Type B pancreatic cell (in vitro differentiated cells): Measurements from ENCODE around the gene SFTPD. TPM values are rescaled to one million over a fixed set of nuclear protein-coding genes. Genes with fewer than 3 reads are reported as not detected.
A peak's percentile ranks its signal among the peaks of the same experiment; 100 is the strongest.

Experiments used
- DNase-seq: peaks from one replicate; pipeline ENCODE4 v3.0.0; 2021; ENCODE audit warnings: mixed read lengths; ENCODE audit not compliant: unreplicated experiment; ENCODE audit errors: extremely low spot score
- H3K27ac Mint-ChIP-seq: 2 replicates; pipeline ENCODE4 v1.8.0; 2021; ENCODE audit warnings: mild to moderate bottlenecking, mixed read lengths
- H3K27me3 Mint-ChIP-seq: 2 replicates; pipeline ENCODE4 v1.8.0; 2021; ENCODE audit warnings: mixed read lengths
- H3K36me3 Mint-ChIP-seq: 2 replicates; pipeline ENCODE4 v1.8.0; 2021; ENCODE audit warnings: mixed read lengths
- H3K4me1 Mint-ChIP-seq: one replicate; pipeline ENCODE4 v1.8.0; 2021; ENCODE audit warnings: mixed read lengths; ENCODE audit not compliant: unreplicated experiment
- H3K4me3 Mint-ChIP-seq: 2 replicates; pipeline ENCODE4 v1.8.0; 2021; ENCODE audit warnings: mild to moderate bottlenecking, mixed read lengths
- H3K9me3 Mint-ChIP-seq: 2 replicates; pipeline ENCODE4 v1.8.0; 2021; ENCODE audit warnings: mixed read lengths
- CTCF ChIP-seq: fragments of 200-600 bp; sonication (generic); conservative IDR thresholded peaks from 2 replicates; pipeline ENCODE4 v1.5.0; 2021; ENCODE audit warnings: antibody characterized with exemption, mild to moderate bottlenecking
- total RNA-seq: library from RNA; stranded (reverse); gene quantifications from 2 replicates; pipeline ENCODE4 v1.2.1, GENCODE V29; 2021; ENCODE audit warnings: low replicate concordance

The SFTPD gene
- total RNA-seq, 1 donor from 2014 or later = 0.24 TPM

DNA sequence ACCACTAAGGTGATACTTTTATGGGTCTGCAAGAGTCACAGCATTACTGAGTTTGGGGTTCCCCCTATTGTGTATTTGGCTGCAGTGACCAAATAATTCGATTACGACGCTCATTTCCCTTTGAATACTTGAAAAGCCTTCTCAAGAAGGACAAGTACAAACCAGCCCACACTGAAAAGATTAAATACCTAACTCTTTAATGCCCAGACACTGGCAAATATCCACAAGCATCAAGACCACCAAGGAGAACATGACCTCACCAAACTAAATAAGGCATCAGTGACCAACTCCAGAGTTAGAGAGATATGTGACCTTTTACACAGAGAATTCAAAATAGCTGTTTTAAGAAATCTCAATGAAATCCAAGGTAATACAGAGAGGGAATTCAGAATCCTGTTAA is 31.8 kb upstream of the SFTPD start:
- Mint-ChIP-seq H3K27ac (no peak overlapping the region), H3K4me3 (peak overlapping the region; percentile 78), H3K4me1 (peaks cover 3% of the 10 kb centered on the region), H3K27me3 (peaks cover 55% of the 10 kb centered on the region), H3K36me3 (no peaks in the 10 kb centered on the region), H3K9me3 (peaks cover 4% of the 10 kb centered on the region)
- DNase-seq = no peak
- no peak for TF ChIP-seq CTCF

DNA sequence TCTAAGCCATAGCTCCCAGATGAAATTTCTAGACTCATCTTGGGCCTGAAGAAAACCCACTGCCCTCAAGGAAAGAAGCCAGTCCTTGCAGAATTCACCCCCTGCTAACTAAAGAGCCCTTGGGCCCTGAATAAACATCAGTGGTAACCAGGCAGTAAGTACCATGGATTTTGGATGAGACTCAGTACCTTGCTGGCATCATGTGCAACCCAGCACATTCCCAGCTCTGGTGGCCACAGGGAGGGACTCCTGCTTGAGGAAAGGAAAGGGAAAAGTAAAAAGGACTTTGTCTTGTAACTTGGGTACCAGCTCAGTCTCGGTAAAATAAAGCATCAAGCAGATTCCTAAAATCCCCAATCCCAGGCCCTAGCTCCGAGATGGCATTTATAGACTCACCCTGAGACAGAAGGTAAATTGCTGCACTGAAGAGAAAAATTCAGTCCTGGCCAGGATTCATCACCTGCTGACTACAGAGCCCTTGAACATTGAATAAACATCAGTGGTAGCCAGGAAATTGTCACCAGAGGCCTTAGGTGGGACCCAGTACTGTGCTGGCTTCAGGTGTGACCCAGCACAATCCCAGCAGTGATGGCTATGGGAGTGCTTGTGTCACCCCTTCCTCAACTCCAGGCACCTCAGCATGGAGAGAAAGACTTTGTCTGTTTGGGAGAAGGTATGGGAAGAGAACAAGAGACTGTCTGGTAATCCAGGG is 31.2 kb upstream of the SFTPD start:
- H3K9me3 Mint-ChIP-seq = peaks cover 4% of the 10 kb centered on the region
- TF ChIP-seq CTCF = no peak
- no peak for DNase-seq
- H3K36me3 Mint-ChIP-seq = no peaks in the 10 kb centered on the region
- peak overlapping the region; percentile 53 for H3K4me3 Mint-ChIP-seq
- H3K27ac Mint-ChIP-seq = no peak overlapping the region
- peaks cover 52% of the 10 kb centered on the region for H3K27me3 Mint-ChIP-seq
- H3K4me1 Mint-ChIP-seq = peaks cover 3% of the 10 kb centered on the region

DNA sequence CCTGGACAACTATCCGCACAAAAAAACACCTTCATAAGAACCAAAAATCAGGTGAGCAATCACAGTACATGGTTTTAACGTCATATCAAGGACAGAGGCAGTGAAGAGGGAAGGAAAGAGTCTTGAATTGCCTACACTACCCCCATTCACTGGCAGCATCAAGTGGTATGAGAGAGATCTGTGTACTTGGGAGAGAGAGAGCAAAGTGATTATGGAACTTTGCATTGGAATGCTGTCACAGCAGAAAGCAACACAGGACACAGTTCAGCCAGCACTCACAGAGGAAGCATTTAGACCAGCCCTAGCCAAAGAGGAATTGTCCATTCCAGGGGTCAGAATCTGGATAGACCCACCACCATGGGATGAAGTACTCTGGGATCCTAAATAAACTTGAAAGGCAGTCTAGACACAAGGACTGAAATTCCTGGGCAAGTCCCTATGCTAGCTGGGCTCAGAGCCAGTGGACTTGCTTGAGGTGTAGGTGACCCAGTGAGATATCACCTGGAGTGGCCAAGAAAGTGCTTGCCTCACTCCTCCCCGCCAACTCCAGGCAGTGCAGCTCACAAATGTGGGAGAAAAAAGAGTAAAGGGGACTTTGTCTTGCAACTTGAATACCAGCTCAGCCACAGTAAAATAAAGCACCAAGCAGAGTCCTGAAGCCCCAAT is 30.5 kb upstream of the SFTPD start:
- no peaks in the 10 kb centered on the region for H3K36me3 Mint-ChIP-seq
- peaks cover 3% of the 10 kb centered on the region for H3K4me1 Mint-ChIP-seq
- TF ChIP-seq CTCF = no peak
- no peak overlapping the region for H3K27ac Mint-ChIP-seq
- no peak overlapping the region for H3K4me3 Mint-ChIP-seq
- peaks cover 49% of the 10 kb centered on the region for H3K27me3 Mint-ChIP-seq
- H3K9me3 Mint-ChIP-seq = peaks cover 4% of the 10 kb centered on the region
- DNase-seq = no peak

DNA sequence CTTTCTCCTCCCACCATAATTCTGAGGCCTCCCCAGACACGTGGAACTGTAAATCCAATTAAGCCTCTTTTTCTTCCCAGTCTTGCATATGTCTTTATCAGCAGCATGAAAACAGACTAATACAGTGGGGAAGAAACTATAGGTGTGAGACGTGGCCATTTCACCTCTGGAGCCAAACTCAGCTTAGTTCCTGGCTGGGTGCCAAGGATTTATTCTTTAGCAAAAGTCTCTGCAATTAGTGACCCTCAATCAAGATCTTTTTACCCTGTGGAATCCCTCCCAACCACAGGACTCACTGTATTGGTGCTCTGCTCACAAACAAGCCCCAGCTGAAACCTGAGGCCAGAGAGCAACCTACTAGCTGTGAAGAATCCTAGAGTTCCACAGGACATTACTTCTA is 28.1 kb upstream of the SFTPD start:
- Mint-ChIP-seq H3K4me1 (no peaks in the 10 kb centered on the region), H3K9me3 (peaks cover 4% of the 10 kb centered on the region), H3K36me3 (no peaks in the 10 kb centered on the region), H3K27me3 (peaks cover 36% of the 10 kb centered on the region), H3K4me3 (no peak overlapping the region), H3K27ac (no peak overlapping the region)
- DNase-seq = no peak
- no peak for TF ChIP-seq CTCF

GRCh38 chr10:79970062-79970461 is 21.2 kb upstream of the SFTPD start:
- no peak for DNase-seq
- H3K27me3 Mint-ChIP-seq = peaks cover 10% of the 10 kb centered on the region
- no peak for TF ChIP-seq CTCF
- H3K9me3 Mint-ChIP-seq = peaks cover 8% of the 10 kb centered on the region
- no peaks in the 10 kb centered on the region for H3K36me3 Mint-ChIP-seq
- no peaks in the 10 kb centered on the region for H3K4me1 Mint-ChIP-seq
- H3K4me3 Mint-ChIP-seq = no peak overlapping the region
- H3K27ac Mint-ChIP-seq = no peak overlapping the region
